Renal cortical epithelial cell (primary cell): ENCODE measurements around the gene ATP11A. TPM values are rescaled to one million over a fixed set of nuclear protein-coding genes. Genes with fewer than 3 reads are reported as not detected.

Experiments used
- DNase-seq: peaks from one replicate; pipeline ENCODE4 v3.0.0-alpha.2; 2011; ENCODE audit warnings: low read depth
- total RNA-seq: library from RNA; depleted of rRNA; stranded (reverse); fragments of >200 nt; gene quantifications from 2 replicates; pipeline ENCODE4 v1.2.3, GENCODE V29; 2014

Gene ATP11A
- total RNA-seq, 1 donor from 2014 or later: 171 TPM

DNA sequence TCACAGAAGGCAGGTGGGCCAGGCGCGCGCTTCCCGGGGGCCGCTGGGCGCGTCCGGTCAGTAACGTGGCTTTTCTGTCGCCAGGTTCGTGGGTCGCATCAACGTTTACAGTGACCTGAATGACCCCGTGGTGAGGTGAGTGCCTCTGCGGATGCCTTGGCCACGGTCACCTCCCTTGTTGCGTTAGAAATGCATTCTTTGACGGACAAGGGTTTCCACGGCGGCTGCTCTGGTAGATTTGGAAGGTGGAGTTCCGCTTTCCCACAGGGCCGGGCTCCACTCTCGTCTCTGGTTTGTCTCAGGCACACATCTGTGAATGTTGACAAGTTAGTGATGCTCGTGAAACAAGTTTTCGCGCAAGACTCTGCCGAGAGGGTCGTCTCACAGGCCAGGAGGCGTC is 130.0 kb downstream of the ATP11A start:
- no peak for DNase-seq

DNA sequence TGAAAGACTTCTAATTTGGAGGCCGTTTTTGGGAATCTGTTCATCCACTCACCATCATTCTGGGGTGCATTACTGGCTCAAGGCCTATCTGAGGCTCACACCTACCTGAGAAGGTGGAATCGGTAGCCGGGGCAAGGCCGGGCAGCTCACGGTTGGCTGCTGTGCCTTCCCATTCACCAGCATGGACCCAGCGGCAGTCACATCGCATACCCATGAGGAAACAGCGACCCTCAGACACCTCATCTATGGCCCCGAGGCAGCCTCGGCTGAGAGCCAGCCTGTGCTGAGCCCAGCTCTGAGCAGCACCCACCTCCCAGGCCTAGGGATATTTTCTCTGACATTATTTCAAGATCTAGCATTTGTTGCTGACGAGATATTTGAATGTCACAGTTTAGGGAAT is 130.5 kb downstream of the ATP11A start:
- no peak for DNase-seq

DNA sequence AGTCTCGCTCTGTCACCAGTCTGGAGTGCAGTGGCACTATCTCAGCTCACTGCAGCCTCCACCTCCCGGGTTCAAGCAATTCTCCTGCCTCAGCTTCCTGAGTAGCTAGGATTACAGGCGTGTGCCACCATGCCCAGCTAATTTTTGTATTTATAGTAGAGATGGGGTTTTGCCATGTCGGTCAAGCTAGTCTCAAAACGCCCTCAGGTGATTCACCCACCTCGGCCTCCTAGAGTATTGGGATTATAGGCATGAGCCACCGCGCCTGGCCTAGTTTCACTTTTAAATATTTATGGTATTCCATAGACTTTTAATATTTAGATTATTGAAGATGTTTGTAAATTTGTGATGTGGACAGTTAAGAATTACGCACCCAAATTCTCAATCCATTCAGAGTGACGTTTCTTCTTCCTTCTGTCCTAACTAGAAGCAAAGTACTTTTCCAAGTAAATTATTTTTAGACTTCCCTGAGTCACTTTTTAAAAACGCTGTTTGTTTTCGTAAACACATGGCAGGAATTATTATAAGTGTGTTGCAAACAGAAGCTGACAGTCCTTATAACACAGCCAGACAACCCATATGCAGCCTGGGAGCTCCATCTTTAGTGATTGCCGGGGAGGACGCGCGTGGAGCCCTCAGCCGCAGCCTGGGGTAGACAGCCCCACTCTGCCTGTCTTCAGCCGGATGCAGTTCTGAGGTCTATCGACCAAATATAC is 131.7 kb downstream of the ATP11A start:
- no peak for DNase-seq

DNA sequence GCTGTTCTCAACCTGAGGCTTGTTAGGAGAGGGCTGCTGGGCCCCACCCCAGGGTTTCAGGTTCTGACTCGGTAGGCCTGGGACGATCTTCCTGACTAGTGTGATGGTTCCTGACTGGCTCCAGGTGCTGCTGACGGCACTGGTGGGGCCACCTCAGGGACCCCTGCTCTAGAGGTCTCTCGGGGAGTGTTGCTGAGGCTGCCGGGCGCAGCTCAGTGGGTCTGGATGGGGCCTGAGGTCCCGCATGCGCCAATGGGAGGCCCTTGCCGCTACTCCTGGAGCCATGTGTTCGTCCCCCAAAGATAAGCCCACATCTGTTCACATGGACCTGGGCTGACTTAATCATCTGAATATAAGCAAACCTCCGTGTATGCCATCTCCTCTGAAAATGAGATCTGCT is 133.0 kb downstream of the ATP11A start:
- no peak for DNase-seq

DNA sequence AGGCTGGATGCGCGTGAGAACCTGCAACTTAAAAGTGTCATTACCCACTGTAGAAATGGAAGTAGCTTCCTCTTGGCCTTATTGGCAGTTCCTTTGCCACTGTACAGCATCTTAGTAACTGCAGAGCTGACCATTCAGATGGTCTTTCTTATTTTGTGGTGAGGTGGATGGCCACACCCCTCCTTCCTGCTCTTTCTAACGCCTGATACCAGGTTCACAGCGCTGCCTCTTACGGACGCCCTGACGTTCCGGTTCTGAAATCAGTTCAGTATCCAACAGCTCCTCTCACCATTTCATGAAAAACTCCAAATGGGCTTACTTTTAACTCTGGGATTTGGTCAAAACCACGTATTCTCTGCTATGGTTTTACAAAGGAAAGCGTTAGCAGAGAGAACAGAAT is 134.6 kb downstream of the ATP11A start:
- DNase-seq: no peak

DNA sequence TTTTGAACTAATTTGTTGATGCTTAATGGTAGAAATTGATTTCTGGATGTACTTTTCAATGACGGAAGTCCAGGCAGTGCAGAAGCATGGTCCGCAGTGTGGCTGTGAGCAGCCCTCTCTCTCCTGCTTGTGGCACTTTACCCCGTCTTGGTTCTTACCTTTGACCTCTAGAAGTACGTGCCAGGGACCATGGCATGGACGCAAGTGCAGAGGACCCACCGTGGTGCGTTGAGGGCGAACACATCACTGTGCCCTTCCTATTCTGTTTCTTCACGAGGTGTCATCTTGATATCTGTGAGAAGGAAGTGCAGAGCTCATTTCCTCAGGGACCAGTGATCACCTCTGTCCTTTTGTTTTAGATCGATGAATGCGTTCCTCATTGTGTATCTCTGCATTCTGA is 135.2 kb downstream of the ATP11A start:
- DNase-seq: no peak

DNA sequence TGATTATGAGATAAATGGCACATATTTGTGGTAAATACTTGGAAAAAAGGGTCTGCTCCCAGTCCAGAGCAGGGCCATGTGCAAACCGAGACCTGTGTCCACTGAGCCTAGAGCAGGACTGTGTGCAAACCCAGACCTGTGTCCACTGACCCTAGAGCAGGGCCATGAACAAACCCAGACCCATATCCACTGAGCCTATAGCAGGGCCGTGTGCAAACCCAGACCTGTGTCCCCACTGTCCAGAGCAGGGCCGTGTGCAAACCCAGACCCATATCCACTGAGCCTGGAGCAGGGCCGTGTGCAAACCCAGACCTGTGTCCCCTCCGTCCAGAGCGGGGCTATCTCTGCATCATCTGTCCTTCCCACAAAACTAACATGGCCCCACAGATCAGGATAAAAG is 136.0 kb downstream of the ATP11A start:
- DNase-seq: no peak

DNA sequence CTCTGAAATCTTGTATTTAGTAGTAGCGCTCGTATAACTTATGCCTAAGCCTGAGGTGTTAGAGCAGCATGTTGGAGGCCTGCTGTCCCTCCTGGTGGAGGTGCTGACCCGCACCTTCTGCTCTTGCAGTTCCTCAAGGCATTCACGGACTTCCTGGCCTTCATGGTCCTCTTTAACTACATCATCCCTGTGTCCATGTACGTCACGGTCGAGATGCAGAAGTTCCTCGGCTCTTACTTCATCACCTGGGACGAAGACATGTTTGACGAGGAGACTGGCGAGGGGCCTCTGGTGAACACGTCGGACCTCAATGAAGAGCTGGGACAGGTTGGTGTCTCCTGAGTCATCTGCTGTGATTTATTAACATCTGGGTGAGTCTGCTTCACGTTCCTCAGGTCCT is 136.7 kb downstream of the ATP11A start:
- no peak for DNase-seq

DNA sequence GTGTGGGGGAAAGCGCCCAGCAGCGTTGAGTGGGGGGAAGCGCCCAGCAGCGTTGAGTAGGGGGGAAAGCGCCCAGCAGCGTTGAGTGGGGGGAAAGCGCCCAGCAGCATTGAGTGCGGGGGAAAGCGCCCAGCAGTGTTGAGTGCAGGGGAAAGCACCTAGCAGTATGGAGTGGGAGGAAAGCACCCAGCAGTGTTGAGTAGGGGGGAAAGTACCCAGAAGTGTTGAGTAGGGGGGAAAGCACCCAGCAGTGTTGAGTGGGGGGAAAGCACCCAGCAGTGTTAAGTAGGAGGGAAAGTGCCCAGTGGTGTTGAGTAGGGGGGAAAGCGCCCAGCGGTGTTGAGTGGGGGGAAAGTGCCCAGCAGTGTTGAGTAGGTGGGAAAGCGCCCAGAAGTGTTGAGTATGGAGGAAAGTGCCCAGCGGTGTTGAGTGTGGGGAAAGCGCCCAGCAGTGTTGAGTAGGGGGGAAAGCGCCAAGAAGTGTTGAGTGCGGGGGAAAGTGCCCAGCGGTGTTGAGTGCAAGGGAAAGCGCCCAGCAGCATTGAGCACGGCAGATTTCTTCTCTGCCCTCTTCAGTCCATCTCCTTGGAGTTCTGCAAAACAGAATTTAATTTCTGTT is 138.4 kb downstream of the ATP11A start:
- no peak for DNase-seq

DNA sequence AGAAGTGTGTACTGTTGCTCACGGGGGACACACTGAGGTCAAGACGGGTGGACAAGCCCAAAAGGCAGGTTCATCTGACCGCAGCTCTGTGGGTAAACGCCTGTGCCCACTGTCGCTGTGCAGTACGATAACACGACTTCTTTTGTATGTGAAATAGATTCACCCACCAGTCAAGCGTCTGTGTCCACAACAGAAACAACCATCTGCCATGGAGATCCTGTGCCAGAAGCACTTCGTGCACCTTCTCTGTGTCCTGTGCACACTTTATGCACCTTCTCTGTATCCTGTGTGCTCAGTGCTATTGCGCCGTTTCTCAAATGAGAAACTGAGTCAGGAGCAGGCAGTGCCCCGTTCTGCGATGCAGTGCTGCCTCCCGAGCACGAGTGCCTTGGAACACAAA is 138.9 kb downstream of the ATP11A start:
- DNase-seq: no peak

DNA sequence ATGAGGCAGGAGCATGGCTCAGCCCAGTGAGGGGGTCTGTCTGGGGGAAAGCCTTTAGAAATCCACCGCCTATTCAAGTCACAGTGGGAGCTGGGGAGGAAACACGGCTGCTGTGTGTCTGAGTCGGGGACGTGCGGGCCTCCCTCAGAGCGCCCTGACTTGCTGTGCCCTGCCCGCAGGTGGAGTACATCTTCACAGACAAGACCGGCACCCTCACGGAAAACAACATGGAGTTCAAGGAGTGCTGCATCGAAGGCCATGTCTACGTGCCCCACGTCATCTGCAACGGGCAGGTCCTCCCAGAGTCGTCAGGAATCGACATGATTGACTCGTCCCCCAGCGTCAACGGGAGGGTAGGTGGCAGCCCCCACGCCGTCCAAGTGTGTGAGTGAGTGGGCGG is 141.4 kb downstream of the ATP11A start:
- DNase-seq: no peak

DNA sequence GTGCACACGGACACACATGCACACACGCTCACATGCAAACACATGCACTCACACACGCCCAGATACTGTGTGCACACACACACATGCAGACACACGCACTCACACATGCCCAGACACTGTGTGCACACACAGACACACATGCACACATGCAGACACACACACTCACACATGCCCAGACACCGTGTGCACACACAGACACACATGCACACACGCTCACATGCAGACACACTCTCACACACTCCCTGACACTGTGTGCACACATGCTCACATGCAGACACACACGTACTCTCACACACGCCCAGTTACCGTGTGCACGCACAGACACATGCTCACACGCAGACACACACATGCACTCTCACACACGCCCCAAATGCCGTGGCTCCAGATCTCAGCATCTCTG is 142.0 kb downstream of the ATP11A start:
- no peak for DNase-seq

DNA sequence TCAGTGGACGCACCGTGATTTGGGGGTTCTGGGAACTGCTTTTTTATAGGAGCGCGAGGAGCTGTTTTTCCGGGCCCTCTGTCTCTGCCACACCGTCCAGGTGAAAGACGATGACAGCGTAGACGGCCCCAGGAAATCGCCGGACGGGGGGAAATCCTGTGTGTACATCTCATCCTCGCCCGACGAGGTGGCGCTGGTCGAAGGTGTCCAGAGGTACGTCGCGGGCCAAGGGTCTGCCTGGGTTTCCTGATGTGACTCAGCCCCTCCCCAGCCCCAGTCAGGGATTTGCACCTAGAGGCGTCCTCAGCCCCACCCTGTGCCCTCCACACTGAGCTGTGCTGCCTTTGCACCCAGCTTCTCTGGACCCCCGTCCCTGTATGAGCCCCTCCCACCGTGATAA is 143.0 kb downstream of the ATP11A start:
- DNase-seq: no peak

DNA sequence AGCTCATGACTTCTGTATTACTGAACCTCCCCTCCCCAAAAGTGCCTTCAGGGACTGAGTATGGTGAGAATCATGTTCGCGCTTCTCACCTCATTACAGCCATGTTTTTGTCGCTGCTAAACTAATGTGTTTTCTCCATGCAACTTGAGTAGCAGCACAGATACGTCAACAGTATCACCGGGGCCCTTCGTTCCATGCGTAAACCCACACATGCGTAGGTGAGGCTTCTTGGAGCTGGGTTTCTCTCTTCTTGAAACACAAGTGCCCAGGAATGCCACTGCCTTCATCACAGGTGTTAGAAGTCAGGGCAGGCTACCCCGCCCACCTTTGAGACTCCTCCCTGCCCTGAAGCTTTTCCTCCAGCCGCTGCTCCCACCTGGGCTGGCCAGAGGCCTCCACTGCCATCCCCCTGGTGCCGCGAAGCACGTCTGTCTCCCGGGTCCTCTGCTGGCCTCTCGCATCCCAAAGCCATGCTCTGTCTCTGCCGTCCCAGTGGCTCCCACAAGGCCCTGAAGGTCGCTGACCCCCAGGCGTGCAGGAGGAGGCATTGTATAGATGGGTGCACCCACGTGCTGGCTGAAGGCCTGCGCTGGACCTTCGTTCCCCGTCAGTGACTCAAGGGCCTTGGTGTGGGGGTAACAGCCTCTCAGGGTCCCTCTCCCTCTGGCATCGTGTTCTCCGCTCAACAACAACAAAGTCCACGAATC is 143.9 kb downstream of the ATP11A start:
- no peak for DNase-seq

DNA sequence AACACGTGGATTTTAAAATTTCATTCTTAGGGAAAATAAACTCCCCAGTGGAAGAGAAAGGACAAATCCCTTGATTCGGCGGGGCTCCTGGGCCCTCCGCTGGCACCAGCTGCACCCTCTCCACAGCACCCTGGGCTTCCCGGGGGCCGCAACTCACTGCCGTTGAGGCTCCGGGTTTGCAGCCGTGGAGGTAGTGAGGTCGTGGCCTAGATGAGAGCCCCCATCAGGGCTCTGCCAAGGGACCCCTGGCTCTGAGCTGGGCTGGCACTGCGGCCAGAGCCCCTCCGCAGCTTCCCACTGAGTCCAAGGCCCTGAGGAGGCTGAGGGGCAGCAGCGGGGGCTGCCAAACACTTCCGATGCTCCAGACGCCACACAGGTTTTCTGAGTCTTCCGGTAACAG is 145.5 kb downstream of the ATP11A start:
- DNase-seq: no peak

DNA sequence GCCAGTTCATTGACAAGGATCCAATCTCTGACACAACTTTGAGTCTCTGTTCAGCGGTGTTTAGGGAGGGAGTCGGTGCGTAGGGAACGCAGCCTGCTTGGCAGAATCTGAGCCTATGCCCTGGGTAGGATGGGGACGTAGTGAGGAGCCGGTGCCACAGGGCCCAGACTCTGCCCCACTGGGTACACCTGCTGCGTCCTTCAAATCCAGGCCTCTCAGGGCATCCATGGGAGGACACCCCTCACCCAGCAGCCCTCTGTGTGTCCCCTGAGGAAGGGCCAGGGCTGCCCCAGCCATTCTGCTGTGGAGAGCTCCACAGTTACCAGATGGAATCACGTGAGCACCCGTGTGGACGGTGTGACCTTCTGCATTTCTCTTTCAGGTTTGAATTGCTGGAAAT is 146.0 kb downstream of the ATP11A start:
- no peak for DNase-seq

DNA sequence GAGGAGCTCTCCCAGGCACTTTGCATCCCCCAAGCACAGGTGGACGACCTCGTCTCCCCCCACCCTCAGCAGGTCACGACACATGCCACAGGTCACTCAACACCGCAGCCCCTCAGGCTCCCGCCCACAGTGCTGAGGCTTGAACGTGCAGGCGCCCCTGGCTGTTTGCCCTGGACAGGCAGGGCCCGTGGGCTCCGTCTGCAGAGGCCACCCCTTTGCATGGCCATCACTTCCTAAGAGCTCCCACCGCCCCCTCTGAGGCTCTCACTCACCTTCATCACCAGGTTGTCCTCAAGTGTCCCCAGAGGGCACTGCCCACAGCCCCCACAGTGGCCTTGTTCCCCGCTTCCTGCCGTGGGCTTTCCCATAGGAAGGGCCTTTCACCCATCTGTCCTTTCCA is 147.1 kb downstream of the ATP11A start:
- no peak for DNase-seq

DNA sequence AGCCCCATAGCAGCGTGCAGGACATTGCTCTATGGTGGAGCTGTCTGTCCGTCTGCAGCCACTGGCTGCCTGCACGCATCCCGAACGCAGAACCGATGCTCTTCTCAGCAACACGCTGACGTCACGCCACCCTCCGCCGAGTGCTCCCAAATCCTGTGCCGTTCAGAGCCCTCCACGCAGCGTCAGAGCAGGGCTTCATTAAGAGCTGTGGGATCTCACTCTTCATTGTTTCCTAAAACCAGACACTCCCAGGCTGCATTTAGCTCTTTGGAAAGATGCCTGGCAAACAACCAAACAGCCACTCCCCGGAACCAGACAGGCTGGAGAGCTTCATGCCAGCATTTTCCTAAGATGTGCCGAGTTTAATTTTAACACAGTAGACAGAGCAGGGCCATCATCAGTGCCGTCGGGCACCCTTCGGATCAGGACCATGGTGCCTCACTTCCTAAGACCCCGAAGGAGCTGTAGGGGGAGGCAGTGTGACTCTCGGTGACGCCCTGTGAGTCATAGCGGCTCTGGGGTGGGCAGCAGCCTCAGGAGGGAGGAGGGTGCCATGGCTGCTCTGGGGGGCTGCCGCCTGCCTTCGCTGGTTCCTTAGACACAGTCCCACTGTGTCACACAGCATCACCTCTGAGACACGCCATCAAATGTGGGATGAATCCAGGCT is 147.7 kb downstream of the ATP11A start:
- no peak for DNase-seq

DNA sequence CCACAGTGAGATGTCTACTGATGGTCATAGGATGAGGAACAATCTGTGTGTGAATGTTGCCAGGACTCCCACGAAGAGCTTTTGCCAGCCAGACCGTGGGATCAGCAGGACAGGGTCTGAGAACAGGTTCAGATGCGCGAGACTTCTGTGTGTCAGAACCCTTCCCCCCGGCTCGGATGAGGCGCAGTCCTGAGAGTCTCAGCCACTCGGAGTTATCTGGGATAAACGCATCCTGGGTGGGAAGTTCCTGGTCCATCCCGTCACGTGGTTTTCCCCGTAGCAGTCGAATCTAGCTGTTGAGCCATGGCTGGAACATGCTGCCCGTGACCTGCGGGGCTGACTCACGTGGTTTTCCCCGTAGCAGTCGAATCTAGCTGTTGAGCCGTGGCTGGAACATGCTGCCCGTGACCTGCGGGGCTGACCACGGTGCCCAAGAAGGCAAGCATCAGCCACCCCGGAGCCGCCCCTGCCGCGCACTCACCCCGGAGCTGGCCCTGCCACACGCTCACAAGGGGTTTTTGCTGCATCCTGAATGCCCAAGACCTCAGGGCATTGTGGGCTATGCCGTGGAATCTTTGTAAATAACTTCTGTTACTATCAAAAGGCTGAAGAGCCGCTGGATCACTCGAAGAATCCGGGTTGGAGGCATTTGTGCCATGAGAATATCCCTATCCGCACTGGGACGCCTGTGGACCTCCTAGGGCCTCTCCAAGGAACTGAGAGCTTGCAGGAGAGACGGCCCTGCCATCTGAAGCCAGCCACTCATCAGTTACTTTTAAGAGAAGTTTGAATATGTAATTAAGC is 148.4 kb downstream of the ATP11A start:
- DNase-seq: no peak

DNA sequence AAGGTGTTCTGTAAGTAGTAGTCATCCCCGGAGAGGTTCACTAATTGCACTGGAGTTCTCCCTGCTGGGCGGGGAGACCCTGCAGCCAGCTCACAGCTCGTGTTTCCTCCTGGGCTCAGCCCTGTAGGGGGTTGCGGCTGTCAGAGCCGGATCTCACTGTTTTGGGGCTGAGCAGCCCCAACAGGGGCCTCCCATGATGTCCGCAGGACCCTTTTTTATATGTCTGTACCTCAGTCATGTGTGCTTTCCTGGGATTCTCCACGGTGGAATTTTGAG is 148.9 kb downstream of the ATP11A start:
- DNase-seq: no peak

DNA sequence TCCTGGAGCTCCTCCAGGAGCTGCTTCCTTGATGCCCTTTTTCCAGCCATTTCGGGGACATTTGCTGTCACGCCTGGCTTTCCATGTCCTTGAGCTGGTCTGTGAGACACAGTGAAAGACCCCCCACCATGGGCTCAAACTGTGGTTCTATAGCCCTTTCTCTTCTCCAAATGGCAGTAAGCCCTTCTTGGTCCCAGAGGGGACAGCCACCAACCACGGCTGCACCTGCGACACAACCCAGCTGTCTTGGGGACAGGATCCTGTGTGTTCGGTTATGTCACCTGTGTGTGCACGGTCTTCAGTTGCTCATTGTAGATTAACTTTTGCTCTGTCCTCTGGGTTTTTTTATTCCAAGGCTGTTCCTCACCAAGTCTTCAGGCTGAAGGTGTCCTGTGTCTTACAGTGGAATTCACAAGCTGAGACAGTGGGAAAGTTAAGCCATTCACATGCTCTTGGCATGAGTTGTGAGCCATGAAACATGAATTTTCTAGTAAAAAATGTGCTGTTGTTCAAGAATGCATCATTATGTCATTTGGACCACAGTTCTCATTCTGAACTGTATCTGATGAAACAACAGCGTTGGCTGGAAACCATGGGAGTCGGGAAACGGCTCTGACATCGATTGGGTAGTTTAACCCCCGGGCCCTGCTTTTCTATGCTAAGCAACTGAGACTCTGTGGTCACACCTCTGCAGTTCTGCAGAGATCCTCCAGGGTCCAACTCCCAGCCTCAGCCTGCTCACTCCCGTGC is 149.7 kb downstream of the ATP11A start:
- no peak for DNase-seq
